WTC11 (cell line): ENCODE measurements around the gene DENR. TPM values are rescaled to one million over a fixed set of nuclear protein-coding genes. Genes with fewer than 3 reads are reported as not detected.

Source experiments
- ATAC-seq: fragments of 200-7000 bp; cut with Tn5 transposase; 2 replicates; pipeline ENCODE4 v1.10.0; 2021; ENCODE audit warnings: mild to moderate bottlenecking, moderate library complexity
- CTCF ChIA-PET: fragments of 300-600 bp; sonication (Branson Sonifier 250); formaldehyde crosslinking; loops from one replicate; lab custom pipeline; 2021; ENCODE audit warnings: antibody characterized with exemption; lab: Charles Lee
- POLR2A ChIA-PET: fragments of 350-600 bp; sonication (Branson Sonifier 250); formaldehyde crosslinking; loops from one replicate; lab custom pipeline; 2021; ENCODE audit warnings: antibody characterized with exemption; lab: Charles Lee
- DNase-seq: peaks from one replicate; pipeline ENCODE4 v3.0.0; 2021; ENCODE audit warnings: low spot score
- H3K27ac Mint-ChIP-seq: 2 replicates; pipeline ENCODE4 v1.8.0; 2021; ENCODE audit warnings: mixed read lengths
- H3K27me3 Mint-ChIP-seq: 2 replicates; pipeline ENCODE4 v1.8.0; 2021; ENCODE audit warnings: low read depth, mild to moderate bottlenecking, moderate library complexity, mixed read lengths
- H3K36me3 Mint-ChIP-seq: 2 replicates; pipeline ENCODE4 v1.8.0; 2021; ENCODE audit warnings: mixed read lengths
- H3K4me1 Mint-ChIP-seq: 2 replicates; pipeline ENCODE4 v1.8.0; 2022; ENCODE audit warnings: mixed read lengths
- H3K4me3 Mint-ChIP-seq: 2 replicates; pipeline ENCODE4 v1.8.0; 2021; ENCODE audit warnings: mild to moderate bottlenecking, moderate library complexity, mixed read lengths
- H3K9me3 Mint-ChIP-seq: 2 replicates; pipeline ENCODE4 v1.8.0; 2021; ENCODE audit warnings: mixed read lengths
- EMX1 ChIP-seq: fragments of 250-450 bp; sonication (Bioruptor Pico); IDR thresholded peaks from 2 replicates; pipeline ENCODE4 v1.8.0; 2021; ENCODE audit warnings: mild to moderate bottlenecking
- ETV6 ChIP-seq: sonication (generic); formaldehyde crosslinking; IDR thresholded peaks from 2 replicates; pipeline ENCODE4 v1.8.1; 2022; ENCODE audit warnings: mild to moderate bottlenecking, missing genetic modification reagents
- HMGXB4 ChIP-seq: sonication (generic); formaldehyde crosslinking; IDR thresholded peaks from 2 replicates; pipeline ENCODE4 v1.8.1; 2023; ENCODE audit warnings: mild to moderate bottlenecking, moderate library complexity, missing genetic modification reagents
- IRF2 ChIP-seq: sonication (generic); formaldehyde crosslinking; IDR thresholded peaks from 2 replicates; pipeline ENCODE4 v1.8.0; 2022; ENCODE audit warnings: low read depth, missing genetic modification reagents, borderline replicate concordance
- KAT7 ChIP-seq: sonication (generic); formaldehyde crosslinking; IDR thresholded peaks from 2 replicates; pipeline ENCODE4 v1.8.1; 2023; ENCODE audit warnings: missing genetic modification reagents, mild to moderate bottlenecking, borderline replicate concordance
- OVOL2 ChIP-seq: fragments of 250-450 bp; sonication (Bioruptor Pico); IDR thresholded peaks from 2 replicates; pipeline ENCODE4 v1.9.0; 2021; ENCODE audit warnings: mild to moderate bottlenecking, borderline replicate concordance
- PRDM15 ChIP-seq: sonication (generic); formaldehyde crosslinking; IDR thresholded peaks from 2 replicates; pipeline ENCODE4 v1.8.0; 2022; ENCODE audit warnings: missing genetic modification reagents
- RELA ChIP-seq: sonication (generic); formaldehyde crosslinking; IDR thresholded peaks from 2 replicates; pipeline ENCODE4 v1.8.1; 2022; ENCODE audit warnings: missing genetic modification reagents, mild to moderate bottlenecking, borderline replicate concordance
- ZMAT4 ChIP-seq: fragments of 250-450 bp; sonication (Bioruptor Pico); IDR thresholded peaks from 2 replicates; pipeline ENCODE4 v1.9.0; 2021; ENCODE audit warnings: mild to moderate bottlenecking
- ZNF281 ChIP-seq: sonication (generic); formaldehyde crosslinking; IDR thresholded peaks from 2 replicates; pipeline ENCODE4 v1.8.0; 2023; ENCODE audit warnings: mild to moderate bottlenecking, missing genetic modification reagents
- total RNA-seq: library from RNA; stranded (reverse); gene quantifications from 3 replicates; pipeline ENCODE4 v1.2.3, GENCODE V29; 2021

DENR gene
- total RNA-seq, 1 experiment from 2014 or later, result 81.5 TPM

GRCh38 chr12:122726080-122726558 is 26.5 kb upstream of the DENR start (continued):
- no peak for TF ChIP-seq PRDM15 (CRISPR knock-in tag)
- TF ChIP-seq ZNF281 (CRISPR knock-in tag), result no peak
- no peak for TF ChIP-seq RELA
- no peak for TF ChIP-seq OVOL2 (CRISPR knock-in tag)
- TF ChIP-seq, all 79 proteins: peak for 0

GRCh38 chr12:122729583-122730214 is 22.9 kb upstream of the DENR start:
- no peaks in the 10 kb centered on the region for H3K36me3 Mint-ChIP-seq
- no peak for DNase-seq
- H3K9me3 Mint-ChIP-seq, result no peaks in the 10 kb centered on the region
- TF ChIP-seq EMX1 (CRISPR knock-in tag) (no peak), OVOL2 (CRISPR knock-in tag) (no peak), PRDM15 (CRISPR knock-in tag) (no peak), KAT7 (CRISPR knock-in tag) (no peak), ZMAT4 (CRISPR knock-in tag) (no peak), ETV6 (CRISPR knock-in tag) (no peak), IRF2 (CRISPR knock-in tag) (no peak), HMGXB4 (CRISPR knock-in tag) (no peak)
- TF ChIP-seq, all 79 proteins: peak for 0
- Mint-ChIP-seq H3K4me3 (no peak overlapping the region), H3K27me3 (no peaks in the 10 kb centered on the region; the same call in 1 of the 2 replicates), H3K27ac (no peak overlapping the region), H3K4me1 (peaks cover 21% of the 10 kb centered on the region)
- no peak for ATAC-seq
- ChIA-PET POLR2A (no interaction called here), CTCF (interaction anchor here (1.2 kb wide), 1 partner anchor 7 kb away, joined by 3 read pairs; no protein-coding TSS in a partner anchor)
